ENCODE data around the gene LILRA6. TPM values are rescaled to one million over a fixed set of nuclear protein-coding genes. Genes with fewer than 3 reads are reported as not detected.
"Not testable (repeated sequence)": the region's sequence is repeated elsewhere in the genome, so short reads cannot be mapped to it uniquely, and the experiment has no call there.

LILRA6 gene
- total RNA-seq, 1 donor = 16.9 TPM

DNA sequence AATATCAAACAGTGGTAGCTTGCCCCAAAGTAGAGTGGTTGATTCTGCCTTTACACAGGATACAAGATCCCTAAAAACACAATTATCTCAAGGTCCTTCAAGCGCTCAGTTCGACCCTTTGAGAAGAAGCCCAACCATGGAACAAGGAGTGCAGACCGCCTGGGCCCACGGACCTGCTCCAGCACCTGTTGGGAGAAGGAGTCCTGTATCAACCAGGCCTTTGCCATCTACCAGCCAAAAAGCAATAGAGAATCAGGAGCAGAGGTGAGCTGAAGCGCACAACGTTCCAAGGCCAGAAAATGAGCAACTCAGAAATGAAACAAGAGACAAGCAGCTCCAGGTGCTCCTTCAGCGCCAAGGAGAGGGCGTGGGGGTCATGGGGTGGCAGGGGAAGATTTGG lies 13.4 kb downstream of the LILRA6 start:
- no peaks in the 10 kb centered on the region for H3K9me3 ChIP-seq (ENCODE audit: low read depth, low read length)
- no peaks in the 10 kb centered on the region for H3K27me3 ChIP-seq (ENCODE audit: insufficient read depth, low read length)
- H3K4me3 ChIP-seq (ENCODE audit: low read length) = no peak overlapping the region
- peaks cover 8% of the 10 kb centered on the region for H3K4me1 ChIP-seq (ENCODE audit: insufficient read depth, low read length)

DNA sequence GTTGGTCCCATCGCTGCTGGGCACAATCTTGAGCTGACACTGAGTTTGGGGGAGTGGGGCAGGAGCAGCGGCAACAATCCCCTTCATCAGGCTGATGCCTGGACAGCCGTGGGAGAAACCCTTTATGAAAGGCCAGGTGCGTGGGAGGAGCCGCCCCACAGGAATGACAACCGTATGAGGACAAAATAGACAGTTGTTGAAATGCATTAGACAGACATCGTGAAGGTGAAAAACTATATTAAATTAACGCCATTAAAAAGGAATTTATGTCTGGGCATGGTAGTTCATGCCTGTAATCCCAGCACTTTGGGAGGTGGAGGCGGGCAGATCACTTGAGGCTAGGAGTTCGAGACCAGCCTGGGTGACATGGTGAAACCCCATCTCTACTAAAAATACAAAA lies 18.0 kb downstream of the LILRA6 start:
- H3K4me1 ChIP-seq (ENCODE audit: insufficient read depth, low read length) = peaks cover 22% of the 10 kb centered on the region
- H3K27me3 ChIP-seq (ENCODE audit: insufficient read depth, low read length); H3K4me3 ChIP-seq (ENCODE audit: low read length); H3K9me3 ChIP-seq (ENCODE audit: low read depth, low read length): not testable (repeated sequence)

DNA sequence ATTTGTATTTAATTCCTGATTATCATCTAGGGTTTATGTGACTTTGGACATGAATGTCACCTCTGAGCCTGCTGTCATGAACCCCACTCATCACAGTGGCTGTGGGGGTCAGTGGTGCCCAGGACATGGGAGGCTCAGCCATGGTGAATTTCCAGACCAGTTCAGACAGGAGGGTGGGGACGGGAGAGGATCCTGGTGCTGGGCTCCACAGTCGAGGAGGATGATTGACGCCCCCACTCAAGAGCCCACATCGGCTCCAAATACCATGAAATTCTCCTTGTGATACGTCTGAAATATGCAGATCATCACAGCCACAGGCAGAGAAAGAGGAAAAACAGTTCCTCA lies 18.7 kb downstream of the LILRA6 start:
- not testable (repeated sequence) for H3K4me3 ChIP-seq (ENCODE audit: low read length); H3K27me3 ChIP-seq (ENCODE audit: insufficient read depth, low read length)
- peaks cover 22% of the 10 kb centered on the region for H3K4me1 ChIP-seq (ENCODE audit: insufficient read depth, low read length)

DNA sequence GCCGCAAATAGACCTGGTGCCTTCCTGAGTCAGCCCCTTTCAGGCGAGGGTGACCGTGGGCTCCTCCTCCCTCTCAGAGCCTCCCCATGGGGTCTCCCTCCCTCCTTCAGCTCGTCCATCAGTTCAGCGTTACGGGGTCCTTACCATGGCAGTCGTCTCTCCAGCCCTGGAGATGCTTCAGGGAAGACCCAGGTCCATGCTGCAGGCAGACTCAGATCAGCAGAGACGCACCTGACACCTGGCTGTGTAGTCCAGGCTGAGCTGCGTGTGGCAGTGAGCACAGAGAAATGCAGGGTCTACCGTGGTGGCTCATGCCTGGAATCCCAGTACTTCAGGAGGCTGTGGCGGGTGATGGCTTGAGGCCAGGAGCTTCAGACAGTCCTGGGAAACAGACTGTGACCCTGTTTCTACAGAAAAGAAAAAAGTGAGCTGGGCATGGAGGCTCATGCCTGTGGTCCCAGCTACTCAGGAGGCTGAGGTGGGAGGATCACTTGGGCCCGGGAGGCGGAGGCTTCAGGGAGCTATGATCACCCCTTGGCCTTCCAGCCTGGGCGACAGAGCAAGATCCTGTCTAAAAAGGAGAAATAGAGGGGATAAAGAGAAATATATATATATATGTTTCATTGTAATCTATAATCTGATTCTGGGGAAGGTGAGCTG lies 19.2 kb downstream of the LILRA6 start:
- H3K4me3 ChIP-seq (ENCODE audit: low read length); H3K9me3 ChIP-seq (ENCODE audit: low read depth, low read length); H3K27me3 ChIP-seq (ENCODE audit: insufficient read depth, low read length): not testable (repeated sequence)
- H3K4me1 ChIP-seq (ENCODE audit: insufficient read depth, low read length) = peaks cover 22% of the 10 kb centered on the region

More for the DNA sequence above, 18.7 kb downstream of the LILRA6 start:
- H3K9me3 ChIP-seq (ENCODE audit: low read depth, low read length) = not testable (repeated sequence)

DNA sequence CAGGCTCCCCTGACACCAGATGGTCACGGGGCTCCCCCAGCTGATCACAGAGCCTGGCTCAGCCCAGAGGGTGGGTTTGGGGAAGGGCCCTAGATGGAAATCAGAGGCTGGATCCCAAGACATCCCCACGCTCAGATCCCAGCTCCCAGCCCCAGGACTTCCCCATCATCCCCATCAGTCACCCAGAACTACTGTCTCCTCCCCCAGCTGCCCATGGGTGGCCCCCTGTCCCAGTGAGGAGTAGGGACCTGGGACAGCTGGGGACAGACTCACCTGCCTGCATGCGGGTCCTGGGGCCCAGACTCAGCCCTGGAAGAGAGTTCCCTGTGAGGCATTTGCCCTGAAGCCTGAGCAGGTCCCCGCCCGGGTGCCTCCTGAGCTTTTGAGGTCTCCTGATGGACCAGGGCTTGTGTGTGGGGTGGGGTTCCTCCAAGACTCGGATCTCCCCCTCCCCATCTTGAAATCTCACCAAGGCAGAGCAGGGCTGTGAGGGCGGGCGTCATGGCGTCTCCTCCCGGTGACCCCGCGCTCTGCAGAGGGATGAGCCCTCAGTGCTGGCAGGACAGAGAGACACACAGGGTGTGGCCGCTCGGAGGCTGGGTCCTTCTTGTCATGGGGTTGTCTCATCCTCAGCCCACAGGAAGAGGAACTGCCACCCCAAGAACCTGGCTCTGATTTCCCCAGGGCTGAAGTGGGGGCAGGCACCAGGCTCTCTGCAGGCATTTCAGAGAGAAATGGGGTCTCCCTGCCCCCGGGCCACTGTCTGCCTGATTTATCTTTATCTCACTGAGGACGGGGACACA lies 19.9 kb downstream of the LILRA6 start, which contains the start of gene LILRB3:
LILRB3 (minus strand) TSS at position 534 of the 803 bp plus-strand sequence; CDS start at position 503, 31 bp downstream.
- Histone ChIP-seq H3K4me1 (ENCODE audit: insufficient read depth, low read length) (peaks cover 22% of the 10 kb centered on the region), H3K4me3 (ENCODE audit: low read length) (peak within 1 kb of the TSS; percentile 46)
- H3K27me3 ChIP-seq (ENCODE audit: insufficient read depth, low read length); H3K9me3 ChIP-seq (ENCODE audit: low read depth, low read length): not testable (repeated sequence)

DNA sequence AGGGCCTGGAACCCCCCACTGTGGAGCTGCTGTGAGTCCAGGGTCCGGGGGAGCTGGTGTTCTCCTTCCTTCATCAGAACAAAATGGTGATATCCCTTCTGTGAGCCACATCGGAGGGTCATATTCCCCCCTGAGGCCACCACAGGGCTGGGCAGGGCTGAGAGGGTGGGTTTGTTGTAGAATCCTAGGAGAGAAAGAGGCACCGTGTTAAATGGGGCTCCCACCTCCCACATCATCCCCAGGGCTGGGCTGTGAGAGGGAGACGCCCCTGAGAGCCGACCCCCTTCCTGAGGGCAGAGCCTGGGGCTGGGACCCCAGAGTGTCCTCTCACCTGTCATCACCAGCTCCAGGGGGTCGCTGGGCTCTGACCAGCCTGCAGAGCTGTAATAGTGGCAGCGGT lies 20.6 kb downstream of the LILRA6 start:
- Histone ChIP-seq H3K4me1 (ENCODE audit: insufficient read depth, low read length) (peaks cover 22% of the 10 kb centered on the region), H3K4me3 (ENCODE audit: low read length) (peak overlapping the region; percentile 46)

DNA sequence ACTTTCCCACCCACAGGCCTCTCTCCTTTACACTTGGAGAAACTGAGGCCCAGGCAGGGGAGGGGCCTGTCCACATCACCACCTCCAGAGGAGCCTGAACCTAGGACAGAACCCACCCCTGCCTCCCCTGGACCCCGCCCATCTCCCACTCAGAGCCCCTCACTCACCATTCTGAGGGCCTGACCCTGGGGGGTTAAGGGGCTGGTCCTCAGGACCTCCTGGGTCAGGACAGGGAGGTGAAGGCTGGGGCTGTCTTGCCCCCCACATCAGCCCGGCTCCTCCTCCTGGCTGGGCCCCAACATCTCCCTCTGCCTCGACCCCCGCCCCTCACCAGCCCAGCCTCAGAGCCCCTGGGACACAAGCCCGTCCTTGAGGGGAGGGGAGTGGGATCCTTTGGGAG lies 22.9 kb downstream of the LILRA6 start:
- not testable (repeated sequence) for H3K27me3 ChIP-seq (ENCODE audit: insufficient read depth, low read length); H3K4me3 ChIP-seq (ENCODE audit: low read length); H3K9me3 ChIP-seq (ENCODE audit: low read depth, low read length)
- H3K4me1 ChIP-seq (ENCODE audit: insufficient read depth, low read length) = peaks cover 22% of the 10 kb centered on the region

More for the DNA sequence above, 20.6 kb downstream of the LILRA6 start:
- not testable (repeated sequence) for H3K27me3 ChIP-seq (ENCODE audit: insufficient read depth, low read length); H3K9me3 ChIP-seq (ENCODE audit: low read depth, low read length)

DNA sequence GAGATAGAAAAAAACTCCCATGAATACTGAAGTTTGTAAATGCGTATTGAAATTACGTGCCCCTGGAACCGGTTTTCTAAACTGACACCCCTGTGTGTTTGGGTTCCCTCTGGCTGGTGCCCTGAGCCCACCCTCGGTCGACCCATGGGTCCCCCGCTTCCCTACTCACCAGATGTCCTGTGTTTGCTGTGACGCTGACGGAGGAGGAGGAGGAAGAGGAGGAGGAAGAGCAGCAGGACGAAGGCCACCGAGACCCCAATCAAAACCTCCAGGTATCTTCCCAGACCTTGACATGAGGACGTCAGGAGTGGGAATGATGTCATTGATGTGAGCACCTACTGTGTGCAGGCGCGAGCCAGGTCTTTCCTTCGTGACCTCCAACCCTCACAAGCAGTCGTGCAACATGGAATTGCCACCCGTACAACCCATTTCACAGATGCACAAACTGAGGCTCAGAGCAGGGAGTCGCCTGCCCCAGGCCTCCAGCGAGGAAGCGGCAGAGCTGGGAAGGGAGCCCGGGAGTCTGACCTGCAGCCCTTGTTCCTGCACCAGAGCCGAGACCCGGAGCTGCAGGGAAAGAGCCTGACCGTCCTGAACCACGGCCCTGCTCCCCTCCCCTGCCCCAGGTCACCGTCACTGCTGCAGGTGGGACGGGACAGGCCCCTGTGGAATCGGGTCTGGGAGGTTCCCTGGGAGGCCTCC lies 23.5 kb downstream of the LILRA6 start:
- no peaks in the 10 kb centered on the region for H3K27me3 ChIP-seq (ENCODE audit: insufficient read depth, low read length)
- no peak overlapping the region for H3K4me3 ChIP-seq (ENCODE audit: low read length)
- peaks cover 22% of the 10 kb centered on the region for H3K4me1 ChIP-seq (ENCODE audit: insufficient read depth, low read length)
- H3K9me3 ChIP-seq (ENCODE audit: low read depth, low read length) = no peaks in the 10 kb centered on the region

DNA sequence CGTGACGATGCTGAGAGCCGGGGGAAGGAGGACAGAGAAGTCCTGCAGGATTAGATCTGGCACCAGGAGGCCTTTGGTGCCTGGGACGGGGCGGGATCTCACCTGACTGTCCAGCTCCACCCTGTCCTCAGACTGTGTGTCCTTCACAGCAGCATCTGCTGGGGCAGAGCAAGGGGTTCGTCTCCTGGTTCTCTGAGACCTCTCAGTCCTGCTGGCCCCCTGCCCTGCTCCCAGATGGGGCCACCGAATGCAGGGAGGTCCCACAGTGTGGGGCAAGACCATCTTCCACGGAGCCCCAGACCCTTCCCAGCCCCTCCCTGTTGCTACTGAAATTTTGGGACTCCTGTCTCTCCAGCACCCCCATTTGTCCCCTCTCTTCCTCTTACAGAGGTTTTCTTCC lies 24.3 kb downstream of the LILRA6 start:
- H3K27me3 ChIP-seq (ENCODE audit: insufficient read depth, low read length) = no peaks in the 10 kb centered on the region
- H3K4me3 ChIP-seq (ENCODE audit: low read length) = no peak overlapping the region
- H3K9me3 ChIP-seq (ENCODE audit: low read depth, low read length) = no peaks in the 10 kb centered on the region
- H3K4me1 ChIP-seq (ENCODE audit: insufficient read depth, low read length) = peaks cover 14% of the 10 kb centered on the region

DNA sequence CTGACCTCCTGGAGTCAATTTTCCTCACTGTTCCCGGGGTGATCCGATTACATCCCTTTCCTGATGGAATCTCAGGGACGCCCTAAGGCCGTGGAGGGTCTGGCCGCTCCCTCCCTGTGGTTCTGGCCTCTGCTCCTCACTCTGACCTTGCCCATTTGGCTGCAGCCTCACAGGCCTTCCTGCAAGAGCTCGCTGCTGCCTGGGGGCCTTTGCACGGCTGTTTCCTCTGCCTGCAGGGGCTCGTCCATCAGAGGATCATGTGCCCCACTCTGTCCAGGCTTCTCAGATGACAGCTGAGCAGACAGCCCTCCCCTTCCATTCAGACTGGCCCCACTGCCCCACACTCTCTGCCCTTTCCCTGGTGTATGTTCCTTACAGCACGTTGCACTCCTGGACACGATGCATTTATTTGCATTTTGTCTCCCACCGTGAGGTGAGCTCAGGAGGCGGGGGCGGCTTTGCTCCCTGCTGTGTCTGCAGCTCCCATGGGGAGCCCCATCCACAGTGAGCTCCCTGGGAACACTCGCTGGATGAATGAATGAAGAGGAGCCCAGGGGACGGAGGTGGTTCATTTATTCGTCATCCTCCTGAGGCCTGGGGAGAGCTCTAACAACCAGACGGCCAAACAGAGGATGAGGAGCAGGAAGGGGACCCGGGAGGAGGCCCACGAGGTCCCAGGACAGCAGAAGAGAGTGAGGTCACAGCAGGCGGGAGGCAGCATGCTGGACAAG lies 24.9 kb downstream of the LILRA6 start:
- H3K4me1 ChIP-seq (ENCODE audit: insufficient read depth, low read length) = not testable (repeated sequence)

DNA sequence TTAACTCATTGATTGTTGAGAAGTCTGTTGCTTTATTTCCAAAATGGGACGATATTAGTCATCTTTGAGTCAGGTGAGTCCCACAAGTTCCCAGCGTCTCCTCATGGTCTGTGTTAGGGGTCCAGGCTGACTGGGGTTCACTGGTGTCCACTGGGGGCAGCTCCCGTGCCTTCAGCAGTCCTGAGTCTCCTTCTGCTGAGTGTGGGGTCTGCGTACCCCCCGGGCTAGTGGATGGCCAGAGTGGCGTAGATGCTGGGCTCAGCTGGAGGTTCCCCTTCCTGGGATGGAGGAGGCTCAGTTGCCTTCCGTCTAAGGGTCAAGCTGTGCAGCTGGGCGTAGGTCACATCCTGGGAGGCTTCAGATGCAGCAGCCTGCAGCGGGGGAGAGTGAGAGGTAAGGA lies 25.7 kb downstream of the LILRA6 start:
- H3K4me1 ChIP-seq (ENCODE audit: insufficient read depth, low read length) = peaks cover 6% of the 10 kb centered on the region
- no peaks in the 10 kb centered on the region for H3K27me3 ChIP-seq (ENCODE audit: insufficient read depth, low read length)
- H3K4me3 ChIP-seq (ENCODE audit: low read length) = no peak overlapping the region
- H3K9me3 ChIP-seq (ENCODE audit: low read depth, low read length) = no peaks in the 10 kb centered on the region

More for the DNA sequence above, 24.9 kb downstream of the LILRA6 start:
- H3K27me3 ChIP-seq (ENCODE audit: insufficient read depth, low read length); H3K9me3 ChIP-seq (ENCODE audit: low read depth, low read length); H3K4me3 ChIP-seq (ENCODE audit: low read length): not testable (repeated sequence)

DNA sequence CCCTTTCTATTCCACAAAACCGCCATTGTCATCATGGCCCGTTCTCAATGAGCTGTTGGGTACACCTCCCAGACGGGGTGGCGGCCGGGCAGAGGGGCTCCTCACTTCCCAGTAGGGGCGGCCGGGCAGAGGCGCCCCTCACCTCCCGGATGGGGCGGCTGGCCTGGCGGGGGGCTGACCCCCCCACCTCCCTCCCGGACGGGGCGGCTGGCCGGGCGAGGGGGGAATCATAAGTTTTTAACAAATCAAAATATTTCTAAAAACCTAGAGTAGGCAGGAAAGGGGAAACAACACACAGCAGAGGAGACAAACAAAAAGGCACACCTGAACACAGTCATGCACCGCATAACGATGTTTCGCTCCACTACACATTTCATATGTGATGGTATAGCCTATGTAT lies 27.9 kb downstream of the LILRA6 start:
- not testable (repeated sequence) for H3K27me3 ChIP-seq (ENCODE audit: insufficient read depth, low read length); H3K9me3 ChIP-seq (ENCODE audit: low read depth, low read length); H3K4me3 ChIP-seq (ENCODE audit: low read length)
- H3K4me1 ChIP-seq (ENCODE audit: insufficient read depth, low read length) = peaks cover 26% of the 10 kb centered on the region

DNA sequence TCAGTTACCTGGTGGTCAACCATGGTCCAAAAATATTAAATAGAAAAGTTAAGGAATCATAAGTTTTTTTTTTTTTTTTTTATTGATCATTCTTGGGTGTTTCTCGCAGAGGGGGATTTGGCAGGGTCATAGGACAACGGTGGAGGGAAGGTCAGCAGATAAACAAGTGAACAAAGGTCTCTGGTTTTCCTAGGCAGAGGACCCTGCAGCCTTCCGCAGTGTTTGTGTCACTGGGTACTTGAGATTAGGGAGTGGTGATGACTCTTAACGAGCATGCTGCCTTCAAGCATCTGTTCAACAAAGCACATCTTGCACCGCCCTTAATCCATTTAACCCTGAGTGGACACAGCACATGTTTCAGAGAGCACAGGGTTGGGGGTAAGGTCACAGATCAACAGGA lies 28.4 kb downstream of the LILRA6 start:
- H3K27me3 ChIP-seq (ENCODE audit: insufficient read depth, low read length); H3K4me3 ChIP-seq (ENCODE audit: low read length); H3K9me3 ChIP-seq (ENCODE audit: low read depth, low read length): not testable (repeated sequence)
- H3K4me1 ChIP-seq (ENCODE audit: insufficient read depth, low read length) = peaks cover 32% of the 10 kb centered on the region

DNA sequence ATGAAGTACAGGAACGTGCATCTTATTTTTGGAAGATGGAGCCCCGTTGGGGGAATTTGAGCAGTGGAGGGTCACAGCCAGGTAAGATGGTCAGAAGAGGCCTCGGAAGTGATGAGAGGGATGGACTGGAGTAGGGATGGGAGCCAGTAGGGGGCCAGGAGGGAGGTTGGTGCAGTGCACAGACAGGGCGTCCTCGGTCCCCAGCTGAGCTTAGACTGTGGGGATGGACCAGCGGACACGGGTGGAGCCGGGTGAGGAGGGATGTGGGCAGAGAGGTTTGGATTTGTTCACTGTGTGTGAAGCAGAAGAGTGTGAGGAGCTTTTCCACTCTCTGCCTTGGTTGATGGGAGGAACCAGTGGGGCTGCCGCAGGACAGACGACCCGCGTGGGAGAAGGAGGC lies 31.4 kb downstream of the LILRA6 start:
- no peaks in the 10 kb centered on the region for H3K27me3 ChIP-seq (ENCODE audit: insufficient read depth, low read length)
- H3K4me1 ChIP-seq (ENCODE audit: insufficient read depth, low read length) = peaks cover 61% of the 10 kb centered on the region
- H3K9me3 ChIP-seq (ENCODE audit: low read depth, low read length) = no peaks in the 10 kb centered on the region
- H3K4me3 ChIP-seq (ENCODE audit: low read length) = no peak overlapping the region
